ENCODE results near the gene MAMDC2.

The MAMDC2 gene

DNA sequence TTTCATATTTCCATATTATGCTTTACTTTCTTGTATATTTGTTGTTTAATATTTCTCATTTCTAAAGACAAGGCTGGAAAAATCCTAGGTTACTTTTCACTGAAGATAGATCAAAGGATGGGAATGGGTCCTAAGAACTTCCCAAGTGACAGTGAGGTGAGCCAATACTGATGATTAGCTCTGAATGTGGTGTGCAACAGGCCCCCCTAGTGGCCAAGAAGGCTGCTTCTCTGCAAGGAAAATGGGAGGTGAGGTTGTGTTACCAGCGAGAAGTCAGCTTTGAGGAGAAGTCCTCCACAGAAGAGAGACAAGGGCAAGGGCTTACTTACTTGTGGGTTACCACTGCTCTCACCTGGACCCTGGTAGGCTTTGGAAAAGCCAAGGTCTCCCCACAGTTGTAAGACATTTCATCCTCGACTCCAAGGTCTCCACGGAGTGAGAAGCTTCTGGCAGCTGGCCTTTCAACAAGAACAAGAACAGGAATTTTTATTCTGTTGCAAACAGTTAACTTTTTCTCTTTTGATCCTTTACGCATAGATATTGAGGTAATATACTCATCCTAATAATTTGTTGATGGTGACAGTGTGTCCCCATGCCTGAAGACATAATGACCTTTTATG lies 69.9 kb downstream of the MAMDC2 start:
- TF ChIP-seq ZNF274 (IDR thresholded peaks at IDR 0.05; ENCODE audit: low read depth, low read length): no peak
- no peak overlapping the region for H3K4me3 ChIP-seq (ENCODE audit: low read length)

GRCh38 chr9:70114898-70115297 lies 71.2 kb downstream of the MAMDC2 start:
- TF ChIP-seq ZNF274 (IDR thresholded peaks at IDR 0.05; ENCODE audit: low read depth, low read length): no peak
- no peak overlapping the region for H3K4me3 ChIP-seq (ENCODE audit: low read length)

GRCh38 chr9:70117835-70118319 lies 74.2 kb downstream of the MAMDC2 start:
- TF ChIP-seq ZNF274 (IDR thresholded peaks at IDR 0.05; ENCODE audit: low read depth, low read length): no peak
- H3K4me3 ChIP-seq (ENCODE audit: low read length): no peak overlapping the region

DNA sequence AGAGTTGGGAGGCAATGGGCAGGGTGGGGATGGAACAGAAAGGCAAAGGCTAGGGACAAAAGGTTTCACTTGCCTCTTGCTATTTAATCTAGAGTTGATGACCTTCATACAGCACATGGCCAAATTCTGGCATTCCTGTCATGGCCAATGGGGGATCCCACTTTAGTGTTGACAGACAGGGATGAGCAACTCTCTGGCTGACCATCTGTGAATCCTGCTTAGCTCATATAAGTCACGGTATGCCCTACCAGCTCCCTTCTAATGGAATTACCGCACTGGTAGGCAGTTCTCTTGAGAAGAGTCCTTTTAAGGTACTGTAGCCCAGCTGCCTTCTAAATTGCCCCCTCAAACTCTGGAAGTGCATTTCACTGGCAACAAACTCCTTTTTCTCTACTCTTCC lies 76.1 kb downstream of the MAMDC2 start:
- H3K4me3 ChIP-seq (ENCODE audit: low read length): no peak overlapping the region
- no peak for TF ChIP-seq ZNF274 (IDR thresholded peaks at IDR 0.05; ENCODE audit: low read depth, low read length)

- no peak overlapping the region for H3K4me3 ChIP-seq (ENCODE audit: low read length)
- no peak for TF ChIP-seq ZNF274 (IDR thresholded peaks at IDR 0.05; ENCODE audit: low read depth, low read length)
Measured at GRCh38 chr9:70120834-70121510, 77.3 kb downstream of the MAMDC2 start.

- TF ChIP-seq ZNF274 (IDR thresholded peaks at IDR 0.05; ENCODE audit: low read depth, low read length): no peak
- no peak overlapping the region for H3K4me3 ChIP-seq (ENCODE audit: low read length)
Measured at GRCh38 chr9:70121818-70122436, 78.3 kb downstream of the MAMDC2 start.

DNA sequence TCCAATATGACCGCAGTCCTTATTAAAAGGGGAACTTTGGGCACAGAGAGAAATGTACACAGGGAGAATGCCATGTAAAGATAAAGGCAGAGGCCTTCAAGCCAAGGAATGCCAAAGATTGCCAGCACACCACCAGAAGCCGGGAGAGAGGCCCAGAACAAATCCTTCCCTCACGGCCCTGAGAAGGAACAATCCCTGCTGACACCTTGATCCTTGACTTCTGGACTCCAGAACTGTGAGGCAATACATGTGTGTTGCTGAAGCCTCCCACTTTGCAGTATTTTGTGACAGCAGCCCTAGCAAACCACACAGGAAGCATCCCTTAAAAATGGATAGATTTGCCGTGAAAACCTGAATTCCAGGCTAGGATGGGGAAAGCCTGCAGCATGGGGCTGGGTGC lies 80.0 kb downstream of the MAMDC2 start:
- H3K4me3 ChIP-seq (ENCODE audit: low read length): no peak overlapping the region
- TF ChIP-seq ZNF274 (IDR thresholded peaks at IDR 0.05; ENCODE audit: low read depth, low read length): no peak

- no peak for TF ChIP-seq ZNF274 (IDR thresholded peaks at IDR 0.05; ENCODE audit: low read depth, low read length)
- H3K4me3 ChIP-seq (ENCODE audit: low read length): no peak overlapping the region
Measured at GRCh38 chr9:70125621-70126263, 82.1 kb downstream of the MAMDC2 start.

- no peak for TF ChIP-seq ZNF274 (IDR thresholded peaks at IDR 0.05; ENCODE audit: low read depth, low read length)
Measured at GRCh38 chr9:70127036-70127435, 83.4 kb downstream of the MAMDC2 start.

GRCh38 chr9:70127540-70128416 lies 84.1 kb downstream of the MAMDC2 start:
- no peak for TF ChIP-seq ZNF274 (IDR thresholded peaks at IDR 0.05; ENCODE audit: low read depth, low read length)
- H3K4me3 ChIP-seq (ENCODE audit: low read length): no peak overlapping the region

More at GRCh38 chr9:70127036-70127435, 83.4 kb downstream of the MAMDC2 start:
- no peak overlapping the region for H3K4me3 ChIP-seq (ENCODE audit: low read length)

- TF ChIP-seq ZNF274 (IDR thresholded peaks at IDR 0.05; ENCODE audit: low read depth, low read length): no peak
- no peak overlapping the region for H3K4me3 ChIP-seq (ENCODE audit: low read length)
Measured at GRCh38 chr9:70130266-70130665, 86.6 kb downstream of the MAMDC2 start.

DNA sequence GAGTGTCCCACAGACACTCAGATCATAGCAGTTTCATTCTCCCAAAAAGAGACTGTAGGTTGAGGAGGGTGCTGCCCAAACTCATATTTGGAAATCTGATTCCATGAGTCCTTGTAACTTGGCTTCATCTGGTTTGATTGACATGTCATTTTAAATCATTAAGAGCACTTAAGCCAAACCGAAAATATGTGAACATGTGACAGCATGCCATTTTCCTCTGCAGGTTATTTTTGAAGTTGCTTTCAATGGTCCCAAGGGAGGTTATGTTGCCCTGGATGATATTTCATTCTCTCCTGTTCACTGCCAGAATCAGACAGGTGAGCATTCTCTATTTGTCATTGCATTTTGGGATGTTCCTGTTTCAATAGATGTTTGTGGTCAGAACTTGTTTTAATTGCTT lies 87.6 kb downstream of the MAMDC2 start:
- TF ChIP-seq ZNF274 (IDR thresholded peaks at IDR 0.05; ENCODE audit: low read depth, low read length): no peak
- no peak overlapping the region for H3K4me3 ChIP-seq (ENCODE audit: low read length)

DNA sequence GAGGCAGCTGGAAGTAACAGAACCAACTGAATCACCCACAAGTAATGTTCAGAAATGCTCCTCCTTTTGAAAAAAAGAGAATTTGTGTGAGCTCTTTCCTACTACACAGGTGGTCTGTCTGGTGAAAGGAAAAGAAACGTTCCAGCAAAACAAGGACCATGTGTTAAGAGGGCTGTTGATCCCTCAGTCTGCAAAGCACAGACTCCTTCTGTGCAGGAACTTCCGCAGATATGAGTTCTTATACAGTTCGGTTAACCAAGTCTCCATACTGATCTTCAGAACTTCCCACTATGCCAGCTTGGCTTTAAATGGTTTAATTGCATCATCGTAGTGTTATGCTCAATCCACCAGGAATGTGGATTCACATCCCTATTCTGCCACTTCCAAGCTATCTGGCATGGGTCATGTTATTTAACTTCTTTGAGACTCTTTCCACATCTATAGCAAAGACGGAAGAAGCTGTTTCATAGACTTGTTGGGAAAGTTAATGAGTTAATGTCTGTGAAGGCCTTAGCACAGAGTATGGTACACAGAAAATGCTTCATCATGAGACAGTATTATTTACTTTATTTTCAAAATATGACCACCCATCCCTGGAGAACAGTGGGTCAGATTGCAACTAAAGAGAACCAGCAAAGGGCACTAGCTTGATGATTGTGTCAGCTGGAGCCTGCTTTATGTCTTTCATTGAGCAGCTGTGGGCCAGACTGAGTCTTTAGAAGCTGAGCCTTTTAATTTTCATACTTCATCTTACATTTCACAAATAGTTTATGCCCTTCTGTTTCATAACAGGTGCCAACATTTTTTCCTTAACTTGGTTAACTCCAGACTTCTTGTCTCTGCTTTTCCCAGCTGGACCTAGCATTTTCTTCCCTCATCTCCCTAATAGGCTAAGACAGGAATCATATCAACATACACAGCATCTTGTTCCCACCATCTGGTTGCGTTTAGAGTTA lies 89.9 kb downstream of the MAMDC2 start:
- H3K4me3 ChIP-seq (ENCODE audit: low read length): no peak overlapping the region
- no peak for TF ChIP-seq ZNF274 (IDR thresholded peaks at IDR 0.05; ENCODE audit: low read depth, low read length)
